GM19455 (cell line): ENCODE data around the gene PRRG2.
"Not testable (repeated sequence)": the region's sequence is repeated elsewhere in the genome, so short reads cannot be mapped to it uniquely, and the experiment has no call there.

Experiments used
- ATAC-seq: cut with Tn5 transposase; IDR thresholded peaks from one replicate; pipeline ENCODE4 v1.9.1; 2021; ENCODE audit not compliant: unreplicated experiment

Gene PRRG2

GRCh38 chr19:49599378-49600295 is 18.5 kb downstream of the PRRG2 start:
- no peak for ATAC-seq

DNA sequence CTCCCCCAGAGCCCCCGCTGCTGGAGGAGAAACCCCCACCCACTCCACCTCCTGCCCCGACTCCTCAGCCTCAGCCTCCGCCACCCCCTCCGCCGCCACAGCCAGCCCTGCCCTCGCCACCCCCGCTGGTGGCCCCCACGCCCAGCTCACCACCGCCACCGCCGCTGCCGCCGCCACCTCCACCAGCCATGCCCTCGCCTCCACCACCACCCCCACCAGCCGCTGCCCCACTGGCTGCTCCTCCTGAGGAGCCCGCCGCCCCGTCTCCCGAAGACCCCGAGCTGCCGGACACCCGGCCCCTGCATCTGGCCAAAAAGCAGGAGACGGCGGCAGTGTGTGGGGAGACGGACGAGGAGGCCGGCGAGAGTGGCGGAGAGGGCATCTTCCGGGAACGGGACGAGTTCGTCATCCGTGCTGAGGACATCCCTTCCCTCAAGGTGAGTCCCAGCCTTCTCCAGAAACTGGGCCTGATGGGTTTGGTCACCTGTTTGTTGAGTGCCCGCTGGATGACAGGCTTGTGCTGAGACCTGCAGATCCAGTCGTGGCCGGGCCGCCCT is 20.4 kb downstream of the PRRG2 start:
- no peak for ATAC-seq

GRCh38 chr19:49602806-49603205 is 21.7 kb downstream of the PRRG2 start:
- no peak for ATAC-seq

- no peak for ATAC-seq
Measured at GRCh38 chr19:49605605-49606004, 24.5 kb downstream of the PRRG2 start.

DNA sequence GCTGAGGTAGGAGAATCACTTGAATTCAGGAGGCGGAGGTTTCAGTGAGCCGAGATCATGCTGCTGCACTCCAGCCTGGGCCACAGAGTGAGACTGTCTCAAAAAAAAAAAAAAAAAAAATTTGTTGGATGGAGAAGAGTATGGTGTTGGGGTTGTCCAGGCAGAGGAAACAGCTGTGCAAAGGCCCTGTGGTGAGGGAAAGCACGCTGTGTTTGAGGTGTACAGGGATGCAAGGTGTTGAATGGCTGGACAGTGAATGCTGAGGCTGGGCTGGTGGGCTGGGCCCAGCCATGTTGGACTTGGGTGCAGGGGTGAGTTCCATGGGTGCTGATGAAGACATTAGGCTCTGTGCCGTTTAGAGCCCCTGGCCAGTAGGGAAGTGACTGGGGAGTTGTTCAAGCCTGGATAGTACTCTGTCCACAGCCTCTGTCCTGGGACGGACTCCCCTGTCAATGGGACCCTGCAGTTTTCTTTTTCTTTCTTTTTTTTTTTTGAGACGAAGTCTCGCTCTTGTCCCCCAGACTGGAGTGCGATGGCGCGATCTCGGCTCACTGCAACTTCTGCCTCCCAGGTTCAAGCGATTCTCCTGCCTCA is 28.5 kb downstream of the PRRG2 start:
- ATAC-seq, result no peak

DNA sequence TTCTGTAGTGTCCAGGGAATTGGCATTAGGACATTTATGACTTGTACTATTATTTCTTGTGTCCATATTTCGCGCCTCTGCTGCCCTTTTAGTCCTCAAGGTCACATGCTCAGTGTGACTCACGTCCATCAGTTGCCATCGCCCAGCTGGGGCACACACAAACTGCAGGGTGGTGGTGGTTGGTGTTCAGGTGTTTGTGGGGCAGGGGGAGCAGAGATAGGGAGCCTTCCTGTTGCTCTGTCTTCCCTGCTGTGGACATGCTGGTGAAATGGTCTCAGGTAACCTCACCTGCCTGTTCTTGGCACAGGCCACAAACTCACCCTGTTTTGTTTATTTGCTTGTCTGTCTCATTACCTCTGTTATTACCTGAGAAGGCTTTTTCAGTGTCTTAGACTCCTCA is 32.3 kb downstream of the PRRG2 start:
- no peak for ATAC-seq

DNA sequence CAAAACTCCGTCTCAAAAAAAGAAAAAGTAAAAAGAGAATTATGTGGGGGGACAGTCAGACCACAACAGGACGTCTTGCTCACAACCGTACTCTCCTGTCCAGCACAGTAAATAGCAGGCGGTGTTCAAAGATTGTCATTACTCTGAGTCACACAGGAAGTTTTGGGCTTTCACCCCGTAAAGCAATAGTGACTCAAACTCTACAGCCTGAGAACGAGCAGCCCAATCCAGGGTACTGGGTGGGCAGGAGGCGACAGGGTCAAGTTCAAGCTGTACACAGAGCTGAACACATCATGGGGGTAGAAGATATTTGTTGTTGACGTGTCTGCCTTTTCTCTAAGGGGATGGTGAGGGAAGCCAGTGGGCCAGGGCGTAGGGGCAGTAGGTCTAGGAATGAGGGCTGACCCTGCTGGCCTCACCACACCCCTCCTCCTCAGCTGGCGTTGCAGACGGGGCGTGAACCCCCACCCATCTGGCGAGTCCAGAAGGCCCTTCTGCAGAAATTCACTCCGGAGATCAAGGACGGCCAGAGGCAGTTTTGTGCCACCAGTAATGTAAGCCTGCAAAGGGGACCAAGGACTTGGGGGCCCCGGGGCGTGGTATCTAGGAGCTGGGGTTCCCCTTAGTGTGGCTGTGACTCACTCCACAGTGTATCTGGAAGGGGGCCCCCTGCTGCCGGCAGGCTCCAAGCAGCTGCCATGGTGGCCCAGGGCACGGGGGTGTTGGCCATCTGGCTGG is 33.1 kb downstream of the PRRG2 start:
- ATAC-seq, result no peak

- ATAC-seq, result no peak
Measured at GRCh38 chr19:49615861-49616260, 34.7 kb downstream of the PRRG2 start.

- ATAC-seq, result no peak
Measured at GRCh38 chr19:49616532-49616931, 35.4 kb downstream of the PRRG2 start.

- ATAC-seq, result no peak
Measured at GRCh38 chr19:49616945-49617344, 35.8 kb downstream of the PRRG2 start.

- not testable (repeated sequence) for ATAC-seq
Measured at GRCh38 chr19:49617860-49618259, 36.7 kb downstream of the PRRG2 start.

DNA sequence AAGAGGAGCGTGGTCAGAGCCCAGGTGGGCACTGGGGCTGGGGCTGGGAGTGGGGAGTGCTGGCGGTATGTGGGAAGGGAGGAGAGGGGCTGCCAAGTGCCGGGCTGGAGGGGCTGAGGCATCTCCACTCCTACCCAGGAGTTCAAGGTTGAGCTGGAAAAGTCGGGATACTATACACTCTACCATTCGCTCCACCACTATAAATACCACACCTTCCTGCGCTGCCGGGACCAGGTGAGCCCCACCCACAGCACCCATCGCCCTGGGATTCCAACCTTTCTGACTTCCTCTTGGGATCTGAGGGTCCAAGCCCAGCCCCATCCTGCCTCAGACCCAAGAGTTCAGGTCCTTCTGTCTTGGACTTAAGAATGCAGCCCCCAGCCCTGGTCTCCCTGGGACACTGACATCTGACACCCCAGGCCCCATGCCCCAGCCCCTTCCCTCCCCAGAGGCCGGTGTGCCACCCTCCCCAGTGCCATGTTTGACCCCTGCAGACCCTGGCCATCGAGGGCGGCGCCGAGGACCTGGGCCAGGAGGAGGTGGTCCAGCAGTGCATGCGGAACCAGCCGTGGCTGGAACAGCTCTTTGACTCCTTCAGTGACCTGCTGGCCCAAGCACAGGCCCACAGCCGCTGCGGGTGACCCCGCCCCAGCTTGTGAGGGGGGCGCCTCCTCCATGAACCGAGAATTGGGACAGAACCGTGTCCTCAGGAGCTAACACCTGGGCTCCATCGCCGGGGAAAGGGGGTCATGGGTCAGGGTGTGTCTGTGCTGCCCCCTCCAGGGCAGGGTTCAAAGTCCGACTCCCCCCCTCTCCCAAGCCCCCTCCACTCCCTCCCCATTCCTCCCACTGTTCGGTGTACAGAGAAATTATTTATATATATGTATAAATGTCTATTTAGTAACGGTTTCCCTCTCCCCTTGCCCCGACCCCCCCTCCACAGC is 44.1 kb downstream of the PRRG2 start:
- no peak for ATAC-seq

DNA sequence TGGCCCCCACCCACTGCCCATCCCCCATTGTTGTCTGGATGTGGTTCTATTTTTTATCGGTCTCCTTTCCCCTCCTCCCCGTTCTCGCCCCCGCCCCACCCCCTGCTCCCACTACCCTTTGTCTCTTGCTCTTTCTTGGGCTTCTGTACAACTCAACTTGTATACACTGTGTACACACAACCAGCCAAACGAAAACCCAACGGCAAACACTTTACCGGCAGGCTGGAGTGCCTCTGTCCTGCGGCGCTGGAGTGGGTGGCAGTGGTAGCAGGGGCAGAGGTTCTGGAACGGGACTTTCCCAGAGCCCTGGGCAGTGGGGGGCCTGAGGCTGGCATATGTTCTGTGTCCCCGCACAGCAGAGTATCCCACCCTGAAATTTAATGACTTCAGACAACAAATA is 45.1 kb downstream of the PRRG2 start:
- ATAC-seq, result no peak

DNA sequence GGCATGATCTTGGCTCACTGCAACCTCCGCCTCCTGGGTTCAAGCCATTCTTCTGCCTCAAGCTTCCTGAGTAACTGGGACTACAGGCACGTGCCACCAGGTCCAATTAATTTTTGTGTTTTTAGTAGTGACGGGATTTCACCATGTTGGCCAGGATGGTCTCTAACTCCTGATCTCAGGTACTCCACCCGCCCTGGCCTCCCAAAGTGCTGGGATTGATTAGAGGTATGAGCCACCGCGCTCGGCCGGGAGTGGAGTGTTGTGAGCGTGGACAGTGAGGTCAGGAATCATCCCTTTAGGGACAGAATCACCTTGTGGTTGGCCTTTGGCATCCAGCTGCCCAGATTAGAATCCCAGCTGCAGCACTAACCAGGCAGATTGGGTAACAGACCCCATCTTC is 48.5 kb downstream of the PRRG2 start:
- ATAC-seq, result no peak

DNA sequence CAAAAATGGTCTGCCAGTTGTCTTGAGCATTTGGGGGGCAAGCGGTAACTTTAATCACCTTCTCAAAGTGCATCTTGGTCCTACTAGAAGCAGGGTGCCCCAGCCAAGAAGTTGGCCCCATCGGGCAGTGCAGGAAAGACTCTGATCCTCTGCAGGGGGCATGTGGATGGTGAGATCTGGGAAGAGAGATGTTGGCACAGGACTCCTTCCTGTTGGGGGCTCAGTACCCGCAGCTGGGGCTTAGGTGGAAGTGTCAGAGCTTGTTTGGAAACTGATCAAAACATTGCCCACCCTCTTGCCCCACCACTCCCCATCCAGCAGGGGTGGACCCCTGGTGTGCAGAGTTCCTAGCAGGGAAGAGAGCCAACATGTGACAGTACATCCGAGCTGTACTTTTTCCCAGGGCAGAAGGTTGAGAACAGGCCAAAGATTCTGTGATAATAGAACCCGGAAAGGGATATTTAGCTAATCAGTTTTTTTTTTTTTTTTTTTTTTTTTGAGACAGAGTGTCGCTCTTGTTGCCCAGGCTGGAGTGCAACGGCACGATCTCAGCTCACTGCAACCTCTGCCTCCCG is 50.0 kb downstream of the PRRG2 start:
- no peak for ATAC-seq

DNA sequence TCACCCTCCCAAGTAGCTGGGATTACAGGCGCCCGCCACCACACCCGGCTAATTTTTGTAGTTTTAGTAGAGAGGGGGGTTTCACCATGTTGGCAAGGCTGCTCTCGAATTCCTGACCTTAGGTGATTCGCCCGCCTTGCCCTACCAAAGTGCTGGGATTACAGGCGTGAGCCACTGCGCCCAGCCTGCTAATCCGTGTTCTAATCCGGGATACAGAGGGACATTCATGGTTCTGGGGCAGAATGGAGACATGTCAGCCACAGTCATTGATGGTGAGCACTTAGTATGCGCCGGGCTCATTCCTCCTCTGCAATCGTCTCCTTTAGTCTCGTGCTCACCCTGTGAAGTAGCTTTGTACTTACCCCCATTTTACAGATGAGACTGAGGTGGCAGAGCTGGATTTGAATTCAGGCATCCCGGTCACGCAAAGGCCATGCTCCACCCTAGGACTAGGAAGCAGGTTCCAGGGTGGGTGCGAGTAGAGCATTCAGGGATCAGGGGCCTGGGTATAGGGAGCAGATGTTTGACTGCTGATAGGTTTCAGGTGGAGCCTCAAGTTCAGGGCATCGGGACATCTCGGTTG is 50.6 kb downstream of the PRRG2 start:
- ATAC-seq, result no peak

GRCh38 chr19:49632576-49632975 is 51.5 kb downstream of the PRRG2 start:
- ATAC-seq, result no peak

DNA sequence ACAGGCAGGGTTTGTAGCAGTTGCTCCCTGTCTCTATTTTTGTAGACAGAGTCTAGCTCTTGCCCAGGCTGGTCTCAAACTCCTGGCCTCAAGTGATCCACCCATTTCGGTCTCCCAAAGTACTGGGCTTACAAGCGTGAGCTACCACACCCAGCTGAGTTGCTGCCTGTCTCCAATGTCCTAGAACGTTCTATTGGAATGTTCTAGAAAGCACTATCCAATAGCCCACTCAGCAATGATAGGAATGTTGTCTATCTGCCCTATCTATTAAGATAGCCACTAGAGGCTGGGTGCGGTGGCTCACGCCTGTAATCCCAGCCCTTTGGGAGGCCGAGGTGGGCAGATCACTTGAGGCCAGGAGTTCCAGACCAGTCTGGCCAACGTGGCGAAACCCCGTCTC is 52.2 kb downstream of the PRRG2 start:
- ATAC-seq, result not testable (repeated sequence)

DNA sequence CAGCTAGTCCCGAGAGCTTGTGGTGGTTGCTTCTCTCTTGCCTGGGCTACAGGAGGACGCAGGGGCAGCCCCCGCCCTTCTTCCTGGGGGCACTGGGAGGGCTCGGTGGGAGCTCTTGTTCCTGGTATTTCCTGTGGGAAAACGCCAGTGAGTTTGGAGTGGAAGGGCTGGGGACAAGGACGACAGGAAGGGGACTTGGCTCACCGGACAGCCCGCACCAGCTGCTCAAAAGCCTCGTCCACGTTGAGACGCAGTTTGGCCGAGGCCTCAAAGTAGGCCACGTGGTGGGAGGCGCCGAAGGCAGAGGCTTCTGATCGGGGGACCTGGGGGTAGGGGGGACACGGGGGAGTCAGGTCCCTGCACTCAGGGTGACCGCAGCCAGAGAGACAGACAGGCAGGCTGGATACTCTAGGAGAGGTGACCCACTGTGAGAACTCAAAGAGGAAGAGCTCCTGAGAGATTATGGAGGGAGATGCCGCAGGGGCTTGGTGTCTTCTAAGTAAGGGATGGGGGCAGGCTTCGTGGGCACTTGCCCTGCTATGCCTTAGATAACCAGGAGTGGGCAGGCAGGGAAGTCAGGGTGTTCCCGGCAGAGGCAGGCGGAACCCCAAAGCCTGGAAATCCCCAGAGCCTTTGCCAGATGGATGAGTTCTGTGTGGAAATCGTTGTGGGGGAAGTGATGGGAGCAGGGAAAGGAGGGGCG is 54.6 kb downstream of the PRRG2 start:
- no peak for ATAC-seq
